Right lobe of liver (tissue), 4 donors: Measurements from ENCODE around the gene KCNK7.

ENCODE experiments used
- POLR2A ChIP-seq: fragments of 450-650 bp; IDR thresholded peaks from one replicate; pipeline ENCODE4 v1.6.1; 2017; ENCODE audit warnings: antibody characterized with exemption, mild to moderate bottlenecking
- TF ChIP-seq, protein P1 (sequence below), 4 donors: fragments of 200-600 bp in 3 of 4; fragments of 450-650 bp in 1 of 4; IDR thresholded peaks; one replicate each; pipeline versions ENCODE4 v1.5.1 to v1.8.0; 2016 to 2022; ENCODE audit warnings: antibody characterized with exemption in 4 of 4, mild to moderate bottlenecking in 2 of 4
- donor health status: DM: no; HTN: no; CAD: no.
- donor health status: DM: no; HTN: no; CAD: no.
- donor health status: DM: no; HTN: yes; CAD: no.

DNA sequence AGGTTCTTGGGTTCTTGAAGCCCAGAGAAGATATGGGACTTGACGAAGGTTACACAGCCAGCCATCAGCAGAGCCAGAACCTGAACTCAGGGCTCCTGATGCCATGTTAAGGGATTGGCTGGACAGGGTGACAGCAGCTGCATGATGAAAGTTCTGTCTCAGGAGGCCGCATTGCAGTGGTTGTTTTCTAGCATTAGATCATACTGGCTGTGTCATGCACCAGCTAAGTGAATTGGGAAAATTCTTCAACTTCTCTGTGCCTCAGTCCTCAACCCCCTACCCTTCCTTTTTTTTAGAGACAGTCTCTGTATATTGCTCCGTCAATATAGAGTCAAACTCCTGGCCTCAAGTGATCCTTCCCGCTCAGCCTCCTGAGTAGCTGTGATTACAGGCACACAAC is 32.0 kb downstream of the KCNK7 start:
- TF ChIP-seq, protein P1, sequence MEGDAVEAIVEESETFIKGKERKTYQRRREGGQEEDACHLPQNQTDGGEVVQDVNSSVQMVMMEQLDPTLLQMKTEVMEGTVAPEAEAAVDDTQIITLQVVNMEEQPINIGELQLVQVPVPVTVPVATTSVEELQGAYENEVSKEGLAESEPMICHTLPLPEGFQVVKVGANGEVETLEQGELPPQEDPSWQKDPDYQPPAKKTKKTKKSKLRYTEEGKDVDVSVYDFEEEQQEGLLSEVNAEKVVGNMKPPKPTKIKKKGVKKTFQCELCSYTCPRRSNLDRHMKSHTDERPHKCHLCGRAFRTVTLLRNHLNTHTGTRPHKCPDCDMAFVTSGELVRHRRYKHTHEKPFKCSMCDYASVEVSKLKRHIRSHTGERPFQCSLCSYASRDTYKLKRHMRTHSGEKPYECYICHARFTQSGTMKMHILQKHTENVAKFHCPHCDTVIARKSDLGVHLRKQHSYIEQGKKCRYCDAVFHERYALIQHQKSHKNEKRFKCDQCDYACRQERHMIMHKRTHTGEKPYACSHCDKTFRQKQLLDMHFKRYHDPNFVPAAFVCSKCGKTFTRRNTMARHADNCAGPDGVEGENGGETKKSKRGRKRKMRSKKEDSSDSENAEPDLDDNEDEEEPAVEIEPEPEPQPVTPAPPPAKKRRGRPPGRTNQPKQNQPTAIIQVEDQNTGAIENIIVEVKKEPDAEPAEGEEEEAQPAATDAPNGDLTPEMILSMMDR (IDR thresholded peaks at IDR 0.05): no peak
- TF ChIP-seq POLR2A: no peak
